CD4-positive, alpha-beta memory T cell (primary cell): ENCODE measurements around the gene ILRUN. TPM values are rescaled to one million over a fixed set of nuclear protein-coding genes. Genes with fewer than 3 reads are reported as not detected.

ENCODE experiments used
- CTCF ChIA-PET: fragments of 350-600 bp; sonication (Branson Sonifier 250); formaldehyde crosslinking; loops from one replicate; lab custom pipeline; 2021; ENCODE audit warnings: inconsistent platforms; ENCODE audit not compliant: partially characterized antibody; lab: Charles Lee
- POLR2A ChIA-PET: fragments of 350-600 bp; sonication (Branson Sonifier 250); formaldehyde crosslinking; loops from one replicate; lab custom pipeline; 2021; ENCODE audit not compliant: partially characterized antibody; lab: Charles Lee
- DNase-seq, 5 donors: peaks; one replicate each; pipeline versions ENCODE4 v3.0.0 to v3.0.0-alpha.2; 2020 to 2022; ENCODE audit warnings: mixed read lengths in 1 of 5
- H3K27ac ChIP-seq: one replicate; pipeline ENCODE4 v1.7.0; 2013; ENCODE audit warnings: low read depth, low read length
- H3K27me3 ChIP-seq: 2 replicates; pipeline ENCODE4 v1.7.0; 2013; ENCODE audit warnings: mild to moderate bottlenecking, low read length, moderate library complexity; ENCODE audit not compliant: insufficient read depth
- H3K36me3 ChIP-seq: 2 replicates; pipeline ENCODE4 v1.7.0; 2013; ENCODE audit warnings: mild to moderate bottlenecking, low read length, moderate library complexity; ENCODE audit not compliant: insufficient read depth
- H3K4me1 ChIP-seq: 2 replicates; pipeline ENCODE4 v1.7.0; 2013; ENCODE audit warnings: mild to moderate bottlenecking, low read length, moderate library complexity; ENCODE audit not compliant: insufficient read depth
- H3K4me3 ChIP-seq, 2 donors: one replicate each; pipeline ENCODE4 v1.7.0; 2013; ENCODE audit warnings: low read length in 2 of 2, mild to moderate bottlenecking in 1 of 2
- H3K9me3 ChIP-seq, 2 donors: one replicate each; pipeline ENCODE4 v1.7.0; 2013; ENCODE audit warnings: low read length in 2 of 2, control low read depth in 1 of 2; ENCODE audit not compliant: control insufficient read depth in 1 of 2
- H3K27ac Mint-ChIP-seq, 7 donors: one replicate each; pipeline ENCODE4 v1.8.0; 2020 to 2021; ENCODE audit warnings: mixed read lengths in 7 of 7, mild to moderate bottlenecking in 6 of 7, inconsistent platforms in 3 of 7, moderate library complexity in 3 of 7
- H3K27me3 Mint-ChIP-seq, 2 donors: one replicate each; pipeline ENCODE4 v1.8.0; 2020 to 2021; ENCODE audit warnings: mixed read lengths in 2 of 2
- H3K36me3 Mint-ChIP-seq, 2 donors: one replicate each; pipeline ENCODE4 v1.8.0; 2020 to 2021; ENCODE audit warnings: mixed read lengths in 2 of 2, inconsistent platforms in 1 of 2, mild to moderate bottlenecking in 1 of 2
- H3K4me1 Mint-ChIP-seq, 4 donors: one replicate each; pipeline ENCODE4 v1.8.0; 2020 to 2021; ENCODE audit warnings: mixed read lengths in 4 of 4, mild to moderate bottlenecking in 1 of 4
- H3K4me3 Mint-ChIP-seq, 8 donors: one replicate each; pipeline ENCODE4 v1.8.0; 2020 to 2021; ENCODE audit warnings: mixed read lengths in 8 of 8, mild to moderate bottlenecking in 7 of 8, moderate library complexity in 6 of 8, inconsistent platforms in 3 of 8
- H3K9me3 Mint-ChIP-seq, 8 donors: one replicate each; pipeline ENCODE4 v1.8.0; 2020 to 2021; ENCODE audit warnings: mixed read lengths in 8 of 8, mild to moderate bottlenecking in 5 of 8, inconsistent platforms in 3 of 8, moderate library complexity in 1 of 8
- intact Hi-C: fragments of 100-400 bp; cut with micrococcal nuclease; formaldehyde crosslinking; loops from one replicate; pipeline ENCODE4 v1.15.1; 2023
- polyA plus RNA-seq, 2 donors: library from polyadenylated mRNA; unstranded; fragments of 300-500 nt; fragmentation: Illumina TruSeq; gene quantifications; one replicate each; pipeline ENCODE4 v1.2.3, GENCODE V29; 2021
- total RNA-seq, 2 experiments: library from RNA; stranded (reverse); gene quantifications; one replicate each; pipeline ENCODE4 v1.2.3, GENCODE V29; 2021

Gene ILRUN
- total and polyA plus RNA-seq, 4 experiments from 2014 or later: 14.8 to 70.7 (median 41.8) TPM

- H3K9me3 Mint-ChIP-seq: peaks cover 0 to 2% (median 0%) of the 10 kb centered on the region in 8 donors
- POLR2A ChIA-PET: interaction anchor here (3.5 to 3.9 kb wide), 2 partner anchors 24 to 40 kb away, joined by 44 to 48 read pairs; no protein-coding TSS in a partner anchor
- no peak for DNase-seq
- intact Hi-C loops: loop anchor here (1.0 to 5.0 kb wide), 3 partner anchors 41 to 461 kb away; partner anchors contain the start of gene HMGA1
- peaks cover 0 to 2% of the 10 kb centered on the region in 2 donors for H3K27me3 Mint-ChIP-seq
- H3K27me3 ChIP-seq: no peaks in the 10 kb centered on the region
- no peaks in the 10 kb centered on the region for H3K9me3 ChIP-seq
- peaks cover 0 to 15% of the 10 kb centered on the region in 2 donors for H3K36me3 Mint-ChIP-seq
- peaks cover 27 to 48% (median 38%) of the 10 kb centered on the region in 4 donors for H3K4me1 Mint-ChIP-seq
- no peaks in the 10 kb centered on the region for H3K36me3 ChIP-seq
- CTCF ChIA-PET: interaction anchor here (1.1 kb wide), 1 partner anchor 11 kb away, joined by 3 read pairs; no protein-coding TSS in a partner anchor
- peak overlapping the region; percentile 95 to 100 (median 98) for H3K4me3 Mint-ChIP-seq
- H3K27ac ChIP-seq: peak overlapping the region; percentile 98
- H3K4me1 ChIP-seq: peaks cover 40% of the 10 kb centered on the region
- peak overlapping the region; percentile 93 to 100 (median 100) for H3K27ac Mint-ChIP-seq
- no peak overlapping the region for H3K4me3 ChIP-seq
Observed at GRCh38 chr6:34697904-34698559, 1.5 kb upstream of the ILRUN start.

- Histone ChIP-seq H3K36me3 (no peaks in the 10 kb centered on the region), H3K4me3 (peak overlapping the region; percentile 96 to 97), H3K9me3 (no peaks in the 10 kb centered on the region), H3K4me1 (peaks cover 43% of the 10 kb centered on the region), H3K27me3 (no peaks in the 10 kb centered on the region), H3K27ac (peak overlapping the region; percentile 98)
- Mint-ChIP-seq H3K4me3 (peak overlapping the region; percentile 95 to 100 (median 98)), H3K4me1 (peaks cover 29 to 51% (median 41%) of the 10 kb centered on the region in 4 donors), H3K27me3 (peaks cover 0 to 2% of the 10 kb centered on the region in 2 donors), H3K36me3 (peaks cover 0 to 15% of the 10 kb centered on the region in 2 donors), H3K27ac (peak overlapping the region; percentile 93 to 100 (median 100)), H3K9me3 (peaks cover 0 to 2% (median 0%) of the 10 kb centered on the region in 8 donors)
- POLR2A ChIA-PET: interaction anchor here (3.5 to 3.9 kb wide), 2 partner anchors 24 to 40 kb away, joined by 44 to 48 read pairs; no protein-coding TSS in a partner anchor
- DNase-seq: no peak
- CTCF ChIA-PET: interaction anchor here (1.1 to 1.8 kb wide), 2 partner anchors 11 to 59 kb away, joined by 3 to 10 read pairs; partner anchors contain the start of gene SNRPC
- intact Hi-C loops: loop anchor here (1.0 to 5.0 kb wide), 3 partner anchors 40 to 460 kb away; partner anchors contain the start of gene HMGA1
Observed at GRCh38 chr6:34697544-34697836, 923 bp upstream of the ILRUN start.

GRCh38 chr6:34696189-34696738, 303 bp downstream of the ILRUN start:
- no peaks in the 10 kb centered on the region for H3K36me3 ChIP-seq
- Mint-ChIP-seq H3K9me3 (peaks cover 0 to 2% (median 0%) of the 10 kb centered on the region in 8 donors), H3K36me3 (peaks cover 0 to 15% of the 10 kb centered on the region in 2 donors), H3K4me3 (peak overlapping the region; percentile 94 to 100 (median 98)), H3K27ac (peak overlapping the region; percentile 92 to 100 (median 96)), H3K4me1 (peaks cover 32 to 61% (median 47%) of the 10 kb centered on the region in 4 donors), H3K27me3 (peaks cover 0 to under 1% of the 10 kb centered on the region in 2 donors)
- peaks cover 52% of the 10 kb centered on the region for H3K4me1 ChIP-seq
- intact Hi-C loops: loop anchor here (1.0 to 5.0 kb wide), 4 partner anchors 24 to 459 kb away; partner anchors contain the start of genes HMGA1 and SNRPC
- no peaks in the 10 kb centered on the region for H3K9me3 ChIP-seq
- H3K27me3 ChIP-seq: no peaks in the 10 kb centered on the region
- peak overlapping the region; percentile 98 for H3K27ac ChIP-seq
- CTCF ChIA-PET: interaction anchor here (0.9 to 1.8 kb wide), 7 partner anchors 19 to 179 kb away, joined by 3 to 10 read pairs (median 4); partner anchors contain the start of gene SNRPC
- peak overlapping the region; percentile 59 to 77 for H3K4me3 ChIP-seq
- POLR2A ChIA-PET: interaction anchor here (1.0 to 3.9 kb wide), 13 partner anchors 10 to 472 kb away, joined by 3 to 48 read pairs (median 5); partner anchors contain the start of genes BLTP3A, RPS10, SNRPC and TAF11
- DNase-seq: no peak

- Histone ChIP-seq H3K27me3 (no peaks in the 10 kb centered on the region), H3K4me3 (peak overlapping the region; percentile 59 to 77), H3K36me3 (no peaks in the 10 kb centered on the region), H3K27ac (peak overlapping the region; percentile 98), H3K4me1 (peaks cover 55% of the 10 kb centered on the region), H3K9me3 (no peaks in the 10 kb centered on the region)
- CTCF ChIA-PET: interaction anchor here (0.9 to 1.8 kb wide), 7 partner anchors 18 to 179 kb away, joined by 3 to 10 read pairs (median 4); partner anchors contain the start of gene SNRPC
- Mint-ChIP-seq H3K9me3 (peaks cover 0 to 2% (median 0%) of the 10 kb centered on the region in 8 donors), H3K36me3 (peaks cover 0 to 15% of the 10 kb centered on the region in 2 donors), H3K4me1 (peaks cover 35 to 66% (median 50%) of the 10 kb centered on the region in 4 donors), H3K4me3 (peak overlapping the region; percentile 94 to 100 (median 98)), H3K27me3 (no peaks in the 10 kb centered on the region), H3K27ac (peak overlapping the region; percentile 92 to 100 (median 96))
- POLR2A ChIA-PET: interaction anchor here (1.0 to 3.9 kb wide), 13 partner anchors 11 to 472 kb away, joined by 3 to 48 read pairs (median 5); partner anchors contain the start of genes BLTP3A, RPS10, SNRPC and TAF11
- DNase-seq: no peak
- intact Hi-C loops: loop anchor here (1.0 to 5.0 kb wide), 4 partner anchors 23 to 458 kb away; partner anchors contain the start of genes HMGA1 and SNRPC
Observed at GRCh38 chr6:34695729-34696188, 808 bp downstream of the ILRUN start.

GRCh38 chr6:34692280-34692679, 4.3 kb downstream of the ILRUN start:
- Mint-ChIP-seq H3K4me3 (no peak overlapping the region), H3K4me1 (peaks cover 50 to 81% (median 62%) of the 10 kb centered on the region in 4 donors), H3K36me3 (peaks cover 10 to 22% of the 10 kb centered on the region in 2 donors), H3K27ac (peak overlapping the region in 3 of 7 donors; percentile 27 to 68 (median 53)), H3K27me3 (no peaks in the 10 kb centered on the region), H3K9me3 (no peaks in the 10 kb centered on the region)
- no peak for DNase-seq
- Histone ChIP-seq H3K36me3 (no peaks in the 10 kb centered on the region), H3K4me3 (no peak overlapping the region), H3K4me1 (peaks cover 58% of the 10 kb centered on the region), H3K27me3 (no peaks in the 10 kb centered on the region), H3K9me3 (no peaks in the 10 kb centered on the region), H3K27ac (no peak overlapping the region)
- ChIA-PET CTCF (no interaction called here), POLR2A (interaction anchor here (1.0 to 3.9 kb wide), 2 partner anchors 20 to 36 kb away, joined by 5 to 16 read pairs; no protein-coding TSS in a partner anchor)
- intact Hi-C loops: no loop called here

- DNase-seq: no peak
- Histone ChIP-seq H3K27me3 (no peaks in the 10 kb centered on the region), H3K9me3 (no peaks in the 10 kb centered on the region), H3K4me3 (no peak overlapping the region), H3K4me1 (peaks cover 48% of the 10 kb centered on the region), H3K36me3 (no peaks in the 10 kb centered on the region), H3K27ac (no peak overlapping the region)
- peak overlapping the region in 2 of 8 donors; percentile 22 to 46 for H3K4me3 Mint-ChIP-seq
- H3K9me3 Mint-ChIP-seq: no peaks in the 10 kb centered on the region
- intact Hi-C loops: no loop called here
- H3K36me3 Mint-ChIP-seq: peaks cover 10 to 11% of the 10 kb centered on the region in 2 donors
- H3K27me3 Mint-ChIP-seq: no peaks in the 10 kb centered on the region
- ChIA-PET CTCF (no interaction called here), POLR2A (no interaction called here)
- peaks cover 45 to 77% (median 62%) of the 10 kb centered on the region in 4 donors for H3K4me1 Mint-ChIP-seq
- H3K27ac Mint-ChIP-seq: peak overlapping the region in 4 of 7 donors; percentile 2 to 69 (median 52)
Observed at GRCh38 chr6:34689742-34690141, 6.8 kb downstream of the ILRUN start.
